Fibroblast of upper back skin (primary cell): ENCODE results near the gene GPC5.

Experiments used
- DNase-seq: peaks from one replicate; pipeline ENCODE4 v3.0.0-alpha.2; 2013

GPC5 gene

GRCh38 chr13:92825938-92826596 lies 1427.6 kb downstream of the GPC5 start:
- no peak for DNase-seq

- DNase-seq: no peak
Measured at GRCh38 chr13:92827503-92827902, 1429.1 kb downstream of the GPC5 start.

GRCh38 chr13:92829930-92830329 lies 1431.5 kb downstream of the GPC5 start:
- peak; percentile 34 for DNase-seq

- DNase-seq: no peak
Measured at GRCh38 chr13:92830821-92831220, 1432.4 kb downstream of the GPC5 start.

- DNase-seq: no peak
Measured at GRCh38 chr13:92833071-92833470, 1434.7 kb downstream of the GPC5 start.

DNA sequence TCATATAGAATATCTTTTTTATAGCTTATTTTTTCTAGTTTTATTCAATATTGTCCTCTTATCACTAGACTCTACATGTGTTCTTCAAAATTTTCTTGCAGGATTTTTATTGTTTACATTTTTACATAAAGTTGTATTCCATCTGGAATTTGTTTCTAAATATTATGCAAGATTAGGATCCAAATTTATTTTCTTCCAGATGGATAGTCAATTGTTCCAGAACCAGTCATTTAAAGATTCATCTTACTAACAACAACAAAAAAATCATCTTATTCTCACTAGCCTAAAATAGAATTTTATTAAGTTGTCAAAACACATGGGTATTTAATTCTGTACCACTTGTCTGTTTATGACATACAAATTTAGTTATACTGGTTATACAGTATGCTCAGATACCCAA lies 1437.8 kb downstream of the GPC5 start:
- no peak for DNase-seq

GRCh38 chr13:92838786-92839185 lies 1440.4 kb downstream of the GPC5 start:
- DNase-seq: peak; percentile 98

- peak; percentile 92 for DNase-seq
Measured at GRCh38 chr13:92842145-92842544, 1443.7 kb downstream of the GPC5 start.

DNA sequence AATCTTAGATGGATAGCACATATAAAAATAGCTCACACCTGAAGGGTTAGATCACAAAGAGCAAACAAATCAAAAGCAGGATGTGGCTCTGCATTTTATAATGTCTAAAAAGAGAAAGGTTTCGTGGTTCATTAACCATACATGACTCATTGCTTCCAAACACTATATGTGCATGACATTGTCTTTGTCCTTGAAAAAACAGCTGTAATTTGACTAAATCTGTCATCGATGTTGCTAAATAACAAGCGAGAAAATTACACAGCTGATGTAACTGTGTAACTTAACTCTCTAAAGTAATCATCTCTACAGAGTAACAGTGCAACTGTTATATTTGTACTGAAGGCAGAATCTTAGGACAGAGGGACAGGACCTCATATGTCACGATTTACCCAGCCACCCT lies 1445.1 kb downstream of the GPC5 start:
- peak; percentile 77 for DNase-seq

- DNase-seq: no peak
Measured at GRCh38 chr13:92849381-92849780, 1451.0 kb downstream of the GPC5 start.

- DNase-seq: no peak
Measured at GRCh38 chr13:92864584-92865284, 1466.3 kb downstream of the GPC5 start.

DNA sequence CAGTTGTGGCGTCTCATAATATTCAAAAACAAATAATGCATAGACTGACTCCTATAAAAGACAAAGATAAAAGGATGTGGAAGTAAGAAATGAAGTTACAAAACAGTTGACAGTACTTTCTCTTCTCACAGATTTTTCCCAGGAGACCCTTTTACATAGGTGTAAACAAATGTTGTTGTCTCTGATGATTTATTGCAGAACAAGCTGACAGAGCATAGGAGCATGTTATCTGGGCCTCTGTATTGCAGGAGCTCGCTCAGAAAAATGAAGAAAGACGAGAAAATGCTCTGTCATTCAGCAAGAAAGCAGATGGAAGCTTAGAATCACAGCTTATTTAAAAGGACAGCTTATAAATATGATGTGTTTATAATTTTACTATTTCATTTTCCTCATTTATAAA lies 1474.6 kb downstream of the GPC5 start:
- DNase-seq: no peak

GRCh38 chr13:92886535-92887077 lies 1488.2 kb downstream of the GPC5 start:
- DNase-seq: no peak

DNA sequence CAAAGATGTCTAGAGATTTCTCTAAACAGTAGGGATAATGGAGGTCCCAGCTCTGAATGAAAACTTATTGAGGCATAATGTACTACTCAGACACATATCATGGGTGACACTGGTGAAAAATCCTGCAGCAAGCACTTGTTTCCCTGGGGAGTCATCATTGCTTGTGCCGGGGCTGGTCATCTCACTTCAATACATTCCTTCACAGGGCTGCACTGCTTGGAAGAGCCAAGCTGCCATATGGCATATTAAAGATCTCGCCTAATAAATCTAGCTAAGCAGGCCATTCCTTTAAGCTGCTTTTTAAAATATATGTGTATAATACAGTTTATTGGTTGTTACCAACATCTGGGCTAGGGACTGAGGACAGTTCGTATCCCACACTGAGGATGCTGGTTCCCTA lies 1496.0 kb downstream of the GPC5 start:
- no peak for DNase-seq

DNA sequence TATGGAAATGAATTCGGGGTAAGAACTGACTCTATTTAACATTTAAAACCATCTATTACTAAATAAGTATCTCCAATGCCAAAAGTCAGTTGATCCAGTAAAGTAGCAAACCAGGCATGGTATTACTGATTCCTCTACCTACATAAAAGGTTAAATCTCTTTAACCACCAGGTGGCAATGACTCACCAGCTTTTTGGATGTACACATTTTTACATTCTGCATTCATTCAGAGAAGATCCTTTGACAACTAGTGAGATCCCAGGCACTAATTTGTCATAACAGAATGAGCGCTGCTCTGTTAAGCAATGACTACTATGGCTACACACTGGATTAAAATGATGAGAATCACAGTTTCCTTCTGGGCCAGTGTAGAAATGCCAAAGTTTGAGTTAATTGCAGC lies 1498.4 kb downstream of the GPC5 start:
- DNase-seq: peak; percentile 51

DNA sequence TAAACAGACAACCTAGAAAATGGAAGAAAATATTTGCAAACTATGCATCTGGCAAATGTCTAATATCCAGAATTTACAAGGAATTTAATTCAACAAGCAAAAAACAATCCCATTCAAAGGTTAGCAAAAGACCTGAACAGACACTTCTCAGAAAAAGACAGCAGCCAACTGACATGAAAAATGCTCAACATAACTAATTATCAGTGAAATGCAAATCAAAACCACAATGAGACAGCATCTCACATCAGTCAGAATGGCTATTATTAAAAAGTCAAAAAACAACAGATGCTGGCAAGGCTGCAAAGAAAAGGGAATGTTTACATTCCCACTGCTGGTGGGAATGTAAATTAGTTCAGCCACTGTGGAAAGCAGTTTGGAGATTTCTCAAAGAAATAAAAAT lies 1500.5 kb downstream of the GPC5 start:
- DNase-seq: peak; percentile 25

DNA sequence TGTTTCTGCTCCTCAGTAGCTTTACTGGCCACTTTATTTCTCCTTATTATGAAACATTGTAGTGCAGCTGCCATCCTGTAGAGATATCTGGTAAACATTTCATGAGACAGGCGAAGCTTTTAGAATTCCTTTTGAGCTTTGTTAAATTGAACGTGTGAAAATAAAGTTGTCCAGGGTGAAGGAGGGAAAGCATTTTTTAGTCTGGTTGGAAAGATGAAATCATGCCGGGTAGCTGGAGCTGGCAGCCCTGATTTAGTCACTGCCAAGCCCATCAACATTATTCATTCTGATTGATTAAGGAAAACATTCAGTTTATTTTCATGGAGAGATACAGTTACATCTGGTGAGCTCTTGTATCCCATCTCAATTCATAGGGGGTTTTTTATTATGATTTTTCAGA lies 1502.0 kb downstream of the GPC5 start:
- no peak for DNase-seq

DNA sequence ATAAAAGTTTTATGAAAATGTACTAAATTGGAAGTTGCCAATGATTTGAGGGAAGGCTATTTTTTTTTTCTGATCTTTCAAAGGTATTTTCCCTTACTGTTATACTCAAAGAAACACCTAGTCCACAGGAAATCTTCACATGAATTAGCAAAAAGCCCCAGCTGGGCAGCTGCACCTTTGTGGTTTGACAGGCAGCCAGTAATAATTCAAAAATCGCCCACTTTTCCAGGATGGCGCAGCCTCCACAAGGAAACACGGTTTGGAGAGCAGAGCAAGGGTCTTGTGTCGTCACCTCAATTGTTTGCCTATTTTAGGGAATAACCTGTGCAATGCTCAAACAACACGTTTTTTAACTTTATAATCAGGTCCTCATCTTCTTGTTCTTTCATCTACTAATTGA lies 1503.3 kb downstream of the GPC5 start:
- no peak for DNase-seq

DNA sequence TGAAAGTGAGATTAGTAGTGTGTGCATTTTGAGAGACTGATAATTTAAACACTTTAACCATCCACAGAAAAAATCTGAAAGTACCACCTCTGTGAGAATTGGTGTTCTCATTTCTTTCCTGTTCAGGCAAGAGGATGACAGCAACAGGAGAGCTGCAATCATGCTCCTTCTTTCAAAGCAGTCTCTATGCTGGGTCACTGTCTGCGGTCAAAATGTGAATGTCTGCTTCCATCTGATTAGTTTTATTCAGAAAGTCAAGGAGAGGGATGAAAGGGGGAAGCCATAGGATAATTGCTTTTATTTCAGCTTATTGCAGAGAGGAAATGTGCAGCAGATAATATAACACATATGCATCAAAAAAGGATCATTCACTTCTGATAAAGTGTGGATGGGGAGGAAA lies 1514.2 kb downstream of the GPC5 start:
- peak; percentile 6 for DNase-seq

- no peak for DNase-seq
Measured at GRCh38 chr13:92913840-92914239, 1515.4 kb downstream of the GPC5 start.
